Panc1 (cell line): ENCODE data around the gene TTLL10. TPM values are rescaled to one million over a fixed set of nuclear protein-coding genes. Genes with fewer than 3 reads are reported as not detected.
"Not testable (repeated sequence)": the region's sequence is repeated elsewhere in the genome, so short reads cannot be mapped to it uniquely, and the experiment has no call there.

Experiments used
- ATAC-seq: fragments of 200-7000 bp; cut with Tn5 transposase; 2 replicates; pipeline ENCODE4 v1.9.1; 2020; ENCODE audit warnings: mild to moderate bottlenecking, moderate library complexity
- BruUV-seq: library from RNA; stranded (reverse); fragments of 400-500 nt; replicated peaks from 2 replicates; lab custom pipeline; 2021; lab: Mats Ljungman, UMichigan
- CTCF ChIA-PET: fragments of 300-600 bp; sonication (Branson Sonifier 250); formaldehyde crosslinking; loops from one replicate; lab custom pipeline; 2022; ENCODE audit warnings: antibody characterized with exemption; lab: Charles Lee
- POLR2A ChIA-PET: fragments of 300-600 bp; sonication (Branson Sonifier 250); formaldehyde crosslinking; loops from one replicate; lab custom pipeline; 2022; ENCODE audit warnings: antibody characterized with exemption; lab: Charles Lee
- DNase-seq: peaks from one replicate; pipeline ENCODE4 v3.0.0-alpha.2; 2010; ENCODE audit warnings: low read depth, low spot score
- H3K27ac ChIP-seq: 2 replicates; pipeline ENCODE4 v1.5.1; 2011; ENCODE audit warnings: mild to moderate bottlenecking, low read length, inconsistent platforms
- H3K27me3 ChIP-seq: fragments of 200-500 bp; sonication (Bioruptor generic); 2 replicates; pipeline ENCODE4 v1.6.0; 2014; ENCODE audit warnings: low read length, inconsistent platforms; ENCODE audit not compliant: control insufficient read depth, insufficient read depth
- H3K36me3 ChIP-seq: fragments of 200-500 bp; sonication (Bioruptor generic); 2 replicates; pipeline ENCODE4 v1.5.1; 2014; ENCODE audit warnings: inconsistent platforms, mild to moderate bottlenecking, low read length, moderate library complexity; ENCODE audit not compliant: control insufficient read depth, insufficient read depth
- H3K4me1 ChIP-seq: 2 replicates; pipeline ENCODE4 v1.5.1; 2011; ENCODE audit warnings: inconsistent platforms, mild to moderate bottlenecking, low read length, moderate library complexity; ENCODE audit not compliant: control insufficient read depth, insufficient read depth
- H3K4me3 ChIP-seq, 2 experiments: 2 replicates each; pipeline ENCODE4 v1.5.1; 2011 to 2012; ENCODE audit warnings: low read depth in 2 of 2, low read length in 2 of 2, mild to moderate bottlenecking in 2 of 2, inconsistent platforms in 1 of 2, moderate library complexity in 1 of 2
- H3K9me3 ChIP-seq: fragments of 200-500 bp; sonication (Bioruptor generic); 2 replicates; pipeline ENCODE4 v1.5.1; 2014; ENCODE audit warnings: low read depth, mild to moderate bottlenecking, inconsistent platforms, low read length, moderate library complexity; ENCODE audit not compliant: control insufficient read depth, insufficient read depth
- POLR2AphosphoS5 ChIP-seq: IDR thresholded peaks from 2 replicates; pipeline ENCODE4 v1.6.1; 2012; ENCODE audit warnings: mild to moderate bottlenecking, low read depth, low read length, moderate library complexity
- SIN3A ChIP-seq: IDR thresholded peaks from 2 replicates; pipeline ENCODE4 v1.6.1; 2012; ENCODE audit warnings: low read depth, mild to moderate bottlenecking, low read length, moderate library complexity, borderline replicate concordance; ENCODE audit not compliant: insufficient read depth
- TCF7L2 ChIP-seq: IDR thresholded peaks from 2 replicates; pipeline ENCODE4 v1.6.1; 2011; ENCODE audit warnings: mild to moderate bottlenecking, low read depth, low read length, inconsistent platforms
- in situ Hi-C: cut with HindIII; loops from 2 replicates; pipeline ENCODE4 v1.10.0; 2016; ENCODE audit warnings: low sequenced_read_pairs, low pct_unique_long_range_greater_than_20kb
- intact Hi-C: fragments of 100-400 bp; cut with micrococcal nuclease; formaldehyde crosslinking; loops from one replicate; pipeline ENCODE4 v1.10.0; 2022; ENCODE audit not compliant: unreplicated experiment
- total RNA-seq: library from RNA; stranded (reverse); gene quantifications from one replicate; pipeline ENCODE4 v1.2.1, GENCODE V29; 2021; ENCODE audit not compliant: unreplicated experiment
- TF ChIP-seq, protein P1 (sequence below): fragments of 450-650 bp; IDR thresholded peaks from 2 replicates; pipeline ENCODE4 v1.5.1; 2017; ENCODE audit warnings: mild to moderate bottlenecking
- TF ChIP-seq, protein P2 (sequence below), 2 experiments: IDR thresholded peaks; 2 replicates each; pipeline ENCODE4 v1.6.1; 2011 to 2012; ENCODE audit warnings: low read depth in 2 of 2, control low read depth in 1 of 2, low read length in 1 of 2, mild to moderate bottlenecking in 1 of 2, moderate library complexity in 1 of 2; ENCODE audit not compliant: insufficient read depth in 1 of 2

TTLL10 gene
- total RNA-seq, 1 experiment from 2014 or later = not detected

DNA sequence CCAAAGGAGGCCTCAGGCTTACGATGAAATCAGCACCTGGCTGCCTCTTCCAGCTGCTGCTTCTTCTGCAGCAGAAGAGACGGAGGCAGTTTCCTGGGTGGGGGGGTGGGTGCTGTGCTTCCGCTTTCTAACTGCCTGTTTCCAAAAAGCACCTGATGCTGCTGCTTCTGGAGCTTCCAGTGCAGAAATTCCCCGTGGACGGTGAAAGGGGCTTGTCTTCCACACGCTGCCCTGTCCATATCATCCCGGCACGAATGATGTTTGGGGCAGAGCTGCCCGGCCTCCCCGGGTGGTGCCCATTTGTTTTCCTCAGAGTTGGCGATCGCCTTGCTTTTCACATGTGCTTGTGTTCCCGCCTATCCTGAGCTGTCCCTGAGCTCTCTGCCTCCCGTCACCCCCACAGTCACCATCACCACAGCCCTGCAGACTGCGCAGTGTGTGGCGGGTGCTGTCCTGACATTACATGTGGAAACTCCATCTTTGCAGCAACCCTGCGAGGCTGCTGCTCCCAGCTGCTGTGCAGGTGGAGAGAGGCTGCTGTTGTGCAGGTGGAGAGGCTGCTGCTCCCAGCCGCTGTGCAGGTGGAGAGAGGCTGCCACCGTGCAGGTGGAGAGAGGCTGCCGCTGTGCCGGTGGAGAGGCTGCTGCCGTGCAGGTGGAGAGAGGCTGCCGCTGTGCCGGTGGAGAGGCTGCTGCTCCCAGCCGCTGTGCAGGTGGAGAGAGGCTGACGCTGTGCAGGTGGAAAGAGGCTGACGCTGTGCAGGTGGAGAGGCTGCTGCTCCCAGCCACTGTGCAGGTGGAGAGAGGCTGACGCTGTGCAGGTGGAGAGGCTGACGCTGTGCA, 1.8 kb downstream of the TTLL10 start:
- H3K27ac ChIP-seq = no peak overlapping the region
- ChIA-PET POLR2A (no interaction called here), CTCF (no interaction called here)
- no peaks in the 10 kb centered on the region for H3K27me3 ChIP-seq
- no peaks in the 10 kb centered on the region for H3K9me3 ChIP-seq
- DNase-seq = no peak
- no peaks in the 10 kb centered on the region for H3K4me1 ChIP-seq
- no peaks in the 10 kb centered on the region for H3K36me3 ChIP-seq
- H3K4me3 ChIP-seq = no peak overlapping the region
- BruUV-seq = no TSS peak
- in situ Hi-C loops = no loop called here
- no peak for TF ChIP-seq TCF7L2
- no peak for TF ChIP-seq SIN3A
- TF ChIP-seq, protein P1, sequence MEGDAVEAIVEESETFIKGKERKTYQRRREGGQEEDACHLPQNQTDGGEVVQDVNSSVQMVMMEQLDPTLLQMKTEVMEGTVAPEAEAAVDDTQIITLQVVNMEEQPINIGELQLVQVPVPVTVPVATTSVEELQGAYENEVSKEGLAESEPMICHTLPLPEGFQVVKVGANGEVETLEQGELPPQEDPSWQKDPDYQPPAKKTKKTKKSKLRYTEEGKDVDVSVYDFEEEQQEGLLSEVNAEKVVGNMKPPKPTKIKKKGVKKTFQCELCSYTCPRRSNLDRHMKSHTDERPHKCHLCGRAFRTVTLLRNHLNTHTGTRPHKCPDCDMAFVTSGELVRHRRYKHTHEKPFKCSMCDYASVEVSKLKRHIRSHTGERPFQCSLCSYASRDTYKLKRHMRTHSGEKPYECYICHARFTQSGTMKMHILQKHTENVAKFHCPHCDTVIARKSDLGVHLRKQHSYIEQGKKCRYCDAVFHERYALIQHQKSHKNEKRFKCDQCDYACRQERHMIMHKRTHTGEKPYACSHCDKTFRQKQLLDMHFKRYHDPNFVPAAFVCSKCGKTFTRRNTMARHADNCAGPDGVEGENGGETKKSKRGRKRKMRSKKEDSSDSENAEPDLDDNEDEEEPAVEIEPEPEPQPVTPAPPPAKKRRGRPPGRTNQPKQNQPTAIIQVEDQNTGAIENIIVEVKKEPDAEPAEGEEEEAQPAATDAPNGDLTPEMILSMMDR = no peak
- TF ChIP-seq, protein P2, sequence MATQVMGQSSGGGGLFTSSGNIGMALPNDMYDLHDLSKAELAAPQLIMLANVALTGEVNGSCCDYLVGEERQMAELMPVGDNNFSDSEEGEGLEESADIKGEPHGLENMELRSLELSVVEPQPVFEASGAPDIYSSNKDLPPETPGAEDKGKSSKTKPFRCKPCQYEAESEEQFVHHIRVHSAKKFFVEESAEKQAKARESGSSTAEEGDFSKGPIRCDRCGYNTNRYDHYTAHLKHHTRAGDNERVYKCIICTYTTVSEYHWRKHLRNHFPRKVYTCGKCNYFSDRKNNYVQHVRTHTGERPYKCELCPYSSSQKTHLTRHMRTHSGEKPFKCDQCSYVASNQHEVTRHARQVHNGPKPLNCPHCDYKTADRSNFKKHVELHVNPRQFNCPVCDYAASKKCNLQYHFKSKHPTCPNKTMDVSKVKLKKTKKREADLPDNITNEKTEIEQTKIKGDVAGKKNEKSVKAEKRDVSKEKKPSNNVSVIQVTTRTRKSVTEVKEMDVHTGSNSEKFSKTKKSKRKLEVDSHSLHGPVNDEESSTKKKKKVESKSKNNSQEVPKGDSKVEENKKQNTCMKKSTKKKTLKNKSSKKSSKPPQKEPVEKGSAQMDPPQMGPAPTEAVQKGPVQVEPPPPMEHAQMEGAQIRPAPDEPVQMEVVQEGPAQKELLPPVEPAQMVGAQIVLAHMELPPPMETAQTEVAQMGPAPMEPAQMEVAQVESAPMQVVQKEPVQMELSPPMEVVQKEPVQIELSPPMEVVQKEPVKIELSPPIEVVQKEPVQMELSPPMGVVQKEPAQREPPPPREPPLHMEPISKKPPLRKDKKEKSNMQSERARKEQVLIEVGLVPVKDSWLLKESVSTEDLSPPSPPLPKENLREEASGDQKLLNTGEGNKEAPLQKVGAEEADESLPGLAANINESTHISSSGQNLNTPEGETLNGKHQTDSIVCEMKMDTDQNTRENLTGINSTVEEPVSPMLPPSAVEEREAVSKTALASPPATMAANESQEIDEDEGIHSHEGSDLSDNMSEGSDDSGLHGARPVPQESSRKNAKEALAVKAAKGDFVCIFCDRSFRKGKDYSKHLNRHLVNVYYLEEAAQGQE (IDR thresholded peaks at IDR 0.05; ENCODE audit: insufficient read depth in 1 of 2, low read depth in 2 of 2, low read length in 1 of 2) = no peak
- no peak for TF ChIP-seq POLR2AphosphoS5
- intact Hi-C loops = no loop called here
- no peak for ATAC-seq

DNA sequence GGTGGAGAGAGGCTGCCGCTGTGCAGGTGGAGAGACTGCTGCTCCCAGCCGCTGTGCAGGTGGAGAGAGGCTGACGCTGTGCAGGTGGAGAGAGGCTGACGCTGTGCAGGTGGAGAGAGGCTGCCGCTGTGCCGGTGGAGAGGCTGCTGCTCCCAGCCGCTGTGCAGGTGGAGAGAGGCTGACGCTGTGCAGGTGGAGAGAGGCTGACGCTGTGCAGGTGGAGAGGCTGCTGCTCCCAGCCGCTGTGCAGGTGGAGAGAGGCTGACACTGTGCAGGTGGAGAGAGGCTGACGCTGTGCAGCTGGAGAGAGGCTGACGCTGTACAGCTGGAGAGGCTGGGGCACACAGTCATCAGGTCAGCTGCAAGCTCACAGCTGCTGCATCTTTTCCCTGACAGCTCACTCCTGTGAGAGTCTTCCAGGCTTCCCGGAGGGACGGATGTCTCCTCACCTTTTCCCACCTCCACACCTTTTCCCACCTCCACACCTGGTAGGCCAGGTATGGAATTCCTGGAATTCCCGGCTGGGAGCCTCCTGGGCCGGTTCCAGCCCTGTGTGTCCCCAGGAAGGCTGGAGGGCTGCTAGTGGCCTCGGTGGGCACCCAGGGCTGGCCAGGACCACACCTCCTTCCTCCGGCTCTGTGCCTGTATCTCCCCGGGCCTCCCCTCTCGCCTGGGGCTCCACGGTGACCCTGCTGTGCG, 2.5 kb downstream of the TTLL10 start:
- CTCF ChIA-PET, H3K27ac ChIP-seq, in situ Hi-C loops, H3K27me3 ChIP-seq, ATAC-seq, H3K4me1 ChIP-seq, intact Hi-C loops, H3K36me3 ChIP-seq, BruUV-seq, POLR2A ChIA-PET, H3K9me3 ChIP-seq, H3K4me3 ChIP-seq, DNase-seq: not testable (repeated sequence)

DNA sequence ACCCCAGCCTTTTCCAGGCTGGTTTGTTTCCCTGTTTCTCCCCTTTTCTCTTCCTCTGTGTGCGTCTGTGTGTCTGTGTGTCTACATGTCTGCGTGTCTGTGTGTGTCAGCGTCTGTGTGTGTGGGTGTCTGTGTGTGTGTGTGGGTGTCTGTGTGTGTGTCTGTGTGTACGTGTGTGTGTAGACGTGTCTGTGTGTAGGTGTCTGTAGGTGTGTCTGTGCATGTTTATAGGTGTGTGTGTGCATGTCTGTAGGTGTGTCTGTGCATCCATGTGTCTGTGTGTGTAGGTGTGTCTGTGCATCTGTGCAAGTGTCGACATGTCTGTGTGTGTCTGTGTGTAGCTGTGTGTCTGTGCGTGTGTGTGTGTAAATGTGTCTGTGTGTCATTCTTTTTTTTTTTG, 3.3 kb downstream of the TTLL10 start:
- TF ChIP-seq POLR2AphosphoS5 = no peak
- TF ChIP-seq TCF7L2 = no peak
- TF ChIP-seq, protein P2 (IDR thresholded peaks at IDR 0.05; ENCODE audit: insufficient read depth in 1 of 2, low read depth in 2 of 2, low read length in 1 of 2) = no peak
- TF ChIP-seq, protein P1 = no peak
- TF ChIP-seq SIN3A = no peak
- Histone ChIP-seq H3K36me3 (no peaks in the 10 kb centered on the region), H3K27ac (no peak overlapping the region), H3K27me3 (no peaks in the 10 kb centered on the region), H3K9me3 (no peaks in the 10 kb centered on the region), H3K4me1 (no peaks in the 10 kb centered on the region), H3K4me3 (no peak overlapping the region)
- BruUV-seq = no TSS peak
- ATAC-seq (no peak), DNase-seq (no peak)
- ChIA-PET CTCF (no interaction called here), POLR2A (no interaction called here)
- intact Hi-C loops = no loop called here
- in situ Hi-C loops = no loop called here
